WTC11 (cell line): ENCODE measurements around the gene GNL3. TPM values are rescaled to one million over a fixed set of nuclear protein-coding genes. Genes with fewer than 3 reads are reported as not detected.

Source experiments
- ATAC-seq: fragments of 200-7000 bp; cut with Tn5 transposase; 2 replicates; pipeline ENCODE4 v1.10.0; 2021; ENCODE audit warnings: mild to moderate bottlenecking, moderate library complexity
- CTCF ChIA-PET: fragments of 300-600 bp; sonication (Branson Sonifier 250); formaldehyde crosslinking; loops from one replicate; lab custom pipeline; 2021; ENCODE audit warnings: antibody characterized with exemption; lab: Charles Lee
- POLR2A ChIA-PET: fragments of 350-600 bp; sonication (Branson Sonifier 250); formaldehyde crosslinking; loops from one replicate; lab custom pipeline; 2021; ENCODE audit warnings: antibody characterized with exemption; lab: Charles Lee
- DNase-seq: peaks from one replicate; pipeline ENCODE4 v3.0.0; 2021; ENCODE audit warnings: low spot score
- H3K27ac Mint-ChIP-seq: 2 replicates; pipeline ENCODE4 v1.8.0; 2021; ENCODE audit warnings: mixed read lengths
- H3K27me3 Mint-ChIP-seq: 2 replicates; pipeline ENCODE4 v1.8.0; 2021; ENCODE audit warnings: low read depth, mild to moderate bottlenecking, moderate library complexity, mixed read lengths
- H3K36me3 Mint-ChIP-seq: 2 replicates; pipeline ENCODE4 v1.8.0; 2021; ENCODE audit warnings: mixed read lengths
- H3K4me1 Mint-ChIP-seq: 2 replicates; pipeline ENCODE4 v1.8.0; 2022; ENCODE audit warnings: mixed read lengths
- H3K4me3 Mint-ChIP-seq: 2 replicates; pipeline ENCODE4 v1.8.0; 2021; ENCODE audit warnings: mild to moderate bottlenecking, moderate library complexity, mixed read lengths
- H3K9me3 Mint-ChIP-seq: 2 replicates; pipeline ENCODE4 v1.8.0; 2021; ENCODE audit warnings: mixed read lengths
- AR ChIP-seq: fragments of 250-450 bp; sonication (Bioruptor Pico); IDR thresholded peaks from 2 replicates; pipeline ENCODE4 v1.9.0; 2021; ENCODE audit warnings: mild to moderate bottlenecking
- CBFB ChIP-seq: sonication (generic); formaldehyde crosslinking; IDR thresholded peaks from 2 replicates; pipeline ENCODE4 v1.8.1; 2022; ENCODE audit warnings: mild to moderate bottlenecking, low read depth, missing genetic modification reagents
- ELF4 ChIP-seq: sonication (generic); formaldehyde crosslinking; IDR thresholded peaks from 2 replicates; pipeline ENCODE4 v1.8.1; 2022; ENCODE audit warnings: low read depth, mild to moderate bottlenecking, moderate library complexity, missing genetic modification reagents
- ESRRA ChIP-seq: sonication (generic); formaldehyde crosslinking; IDR thresholded peaks from 2 replicates; pipeline ENCODE4 v1.8.1; 2022; ENCODE audit warnings: mild to moderate bottlenecking, missing genetic modification reagents, borderline replicate concordance
- ETV6 ChIP-seq: sonication (generic); formaldehyde crosslinking; IDR thresholded peaks from 2 replicates; pipeline ENCODE4 v1.8.1; 2022; ENCODE audit warnings: mild to moderate bottlenecking, missing genetic modification reagents
- FOXJ3 ChIP-seq: sonication (generic); formaldehyde crosslinking; IDR thresholded peaks from 2 replicates; pipeline ENCODE4 v1.9.0; 2021; ENCODE audit warnings: missing genetic modification reagents, mild to moderate bottlenecking, borderline replicate concordance
- FOXK1 ChIP-seq: sonication (generic); formaldehyde crosslinking; IDR thresholded peaks from 2 replicates; pipeline ENCODE4 v1.8.0; 2022; ENCODE audit warnings: mild to moderate bottlenecking, moderate library complexity, missing genetic modification reagents
- GABPB1 ChIP-seq: sonication (generic); formaldehyde crosslinking; IDR thresholded peaks from 2 replicates; pipeline ENCODE4 v1.8.1; 2023; ENCODE audit warnings: mild to moderate bottlenecking, missing genetic modification reagents
- GRHL2 ChIP-seq: fragments of 250-450 bp; sonication (Bioruptor Pico); IDR thresholded peaks from 2 replicates; pipeline ENCODE4 v1.8.0; 2022; ENCODE audit warnings: mild to moderate bottlenecking, moderate library complexity; ENCODE audit not compliant: insufficient replicate concordance, severe bottlenecking
- GTF2I ChIP-seq: fragments of 250-450 bp; sonication (Bioruptor Pico); conservative IDR thresholded peaks from 2 replicates; pipeline ENCODE4 v1.4.0; 2021; ENCODE audit warnings: mild to moderate bottlenecking
- NFATC4 ChIP-seq: fragments of 250-450 bp; sonication (Bioruptor Pico); IDR thresholded peaks from 2 replicates; pipeline ENCODE4 v1.9.0; 2021; ENCODE audit warnings: mild to moderate bottlenecking
- NFYB ChIP-seq: sonication (generic); formaldehyde crosslinking; conservative IDR thresholded peaks from 2 replicates; pipeline ENCODE4 v1.8.0; 2022; ENCODE audit warnings: low read depth, missing genetic modification reagents
- NR1H2 ChIP-seq: sonication (generic); formaldehyde crosslinking; IDR thresholded peaks from 2 replicates; pipeline ENCODE4 v1.9.0; 2021; ENCODE audit warnings: mild to moderate bottlenecking, moderate library complexity, missing genetic modification reagents
- PREB ChIP-seq: sonication (generic); formaldehyde crosslinking; IDR thresholded peaks from 2 replicates; pipeline ENCODE4 v1.8.1; 2022; ENCODE audit warnings: mild to moderate bottlenecking, missing genetic modification reagents, moderate library complexity, borderline replicate concordance
- PRRX2 ChIP-seq: fragments of 250-450 bp; sonication (Bioruptor Pico); IDR thresholded peaks from 2 replicates; pipeline ENCODE4 v1.8.0; 2021; ENCODE audit warnings: mild to moderate bottlenecking
- SP1 ChIP-seq: sonication (generic); formaldehyde crosslinking; conservative IDR thresholded peaks from 2 replicates; pipeline ENCODE4 v1.8.1; 2022; ENCODE audit warnings: missing genetic modification reagents
- TCF7 ChIP-seq: sonication (generic); formaldehyde crosslinking; IDR thresholded peaks from 2 replicates; pipeline ENCODE4 v1.8.0; 2022; ENCODE audit warnings: mild to moderate bottlenecking, low read depth, missing genetic modification reagents, moderate library complexity
- TEAD1 ChIP-seq: sonication (generic); formaldehyde crosslinking; IDR thresholded peaks from 2 replicates; pipeline ENCODE4 v1.8.0; 2022; ENCODE audit warnings: mild to moderate bottlenecking, missing genetic modification reagents
- total RNA-seq: library from RNA; stranded (reverse); gene quantifications from 3 replicates; pipeline ENCODE4 v1.2.3, GENCODE V29; 2021
- TF ChIP-seq, protein P1 (sequence below): sonication (generic); formaldehyde crosslinking; IDR thresholded peaks from 2 replicates; pipeline ENCODE4 v1.8.1; 2023; ENCODE audit warnings: mild to moderate bottlenecking, missing genetic modification reagents
- TF ChIP-seq, protein P2 (sequence below): sonication (generic); formaldehyde crosslinking; IDR thresholded peaks from 2 replicates; pipeline ENCODE4 v1.8.0; 2022; ENCODE audit warnings: mild to moderate bottlenecking, missing genetic modification reagents
- TF ChIP-seq, protein P3 (sequence below): sonication (generic); formaldehyde crosslinking; IDR thresholded peaks from 2 replicates; pipeline ENCODE4 v1.8.0; 2022; ENCODE audit warnings: mild to moderate bottlenecking, missing genetic modification reagents
- TF ChIP-seq, protein P4 (sequence below): sonication (generic); formaldehyde crosslinking; IDR thresholded peaks from 2 replicates; pipeline ENCODE4 v1.8.1; 2022; ENCODE audit warnings: low read depth, mild to moderate bottlenecking, moderate library complexity, missing genetic modification reagents, borderline replicate concordance

GNL3 gene
- total RNA-seq, 1 experiment from 2014 or later: 180 TPM

GRCh38 chr3:52660046-52660445 lies 25.8 kb upstream of the GNL3 start (continued):
- TF ChIP-seq, protein P1, sequence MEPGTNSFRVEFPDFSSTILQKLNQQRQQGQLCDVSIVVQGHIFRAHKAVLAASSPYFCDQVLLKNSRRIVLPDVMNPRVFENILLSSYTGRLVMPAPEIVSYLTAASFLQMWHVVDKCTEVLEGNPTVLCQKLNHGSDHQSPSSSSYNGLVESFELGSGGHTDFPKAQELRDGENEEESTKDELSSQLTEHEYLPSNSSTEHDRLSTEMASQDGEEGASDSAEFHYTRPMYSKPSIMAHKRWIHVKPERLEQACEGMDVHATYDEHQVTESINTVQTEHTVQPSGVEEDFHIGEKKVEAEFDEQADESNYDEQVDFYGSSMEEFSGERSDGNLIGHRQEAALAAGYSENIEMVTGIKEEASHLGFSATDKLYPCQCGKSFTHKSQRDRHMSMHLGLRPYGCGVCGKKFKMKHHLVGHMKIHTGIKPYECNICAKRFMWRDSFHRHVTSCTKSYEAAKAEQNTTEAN (CRISPR knock-in tag): no peak

GRCh38 chr3:52663098-52663497 lies 22.7 kb upstream of the GNL3 start:
- Mint-ChIP-seq H3K9me3 (no peaks in the 10 kb centered on the region), H3K36me3 (peaks cover 29% of the 10 kb centered on the region), H3K4me1 (no peaks in the 10 kb centered on the region), H3K4me3 (no peak overlapping the region), H3K27me3 (no peaks in the 10 kb centered on the region), H3K27ac (no peak overlapping the region)
- no peak for ATAC-seq
- TF ChIP-seq ELF4: no peak
- TF ChIP-seq CBFB: no peak
- no peak for DNase-seq
- CTCF ChIA-PET: no interaction called here
- POLR2A ChIA-PET: interaction anchor here (0.6 kb wide), 1 partner anchor 83 kb away, joined by 3 read pairs; no protein-coding TSS in a partner anchor

DNA sequence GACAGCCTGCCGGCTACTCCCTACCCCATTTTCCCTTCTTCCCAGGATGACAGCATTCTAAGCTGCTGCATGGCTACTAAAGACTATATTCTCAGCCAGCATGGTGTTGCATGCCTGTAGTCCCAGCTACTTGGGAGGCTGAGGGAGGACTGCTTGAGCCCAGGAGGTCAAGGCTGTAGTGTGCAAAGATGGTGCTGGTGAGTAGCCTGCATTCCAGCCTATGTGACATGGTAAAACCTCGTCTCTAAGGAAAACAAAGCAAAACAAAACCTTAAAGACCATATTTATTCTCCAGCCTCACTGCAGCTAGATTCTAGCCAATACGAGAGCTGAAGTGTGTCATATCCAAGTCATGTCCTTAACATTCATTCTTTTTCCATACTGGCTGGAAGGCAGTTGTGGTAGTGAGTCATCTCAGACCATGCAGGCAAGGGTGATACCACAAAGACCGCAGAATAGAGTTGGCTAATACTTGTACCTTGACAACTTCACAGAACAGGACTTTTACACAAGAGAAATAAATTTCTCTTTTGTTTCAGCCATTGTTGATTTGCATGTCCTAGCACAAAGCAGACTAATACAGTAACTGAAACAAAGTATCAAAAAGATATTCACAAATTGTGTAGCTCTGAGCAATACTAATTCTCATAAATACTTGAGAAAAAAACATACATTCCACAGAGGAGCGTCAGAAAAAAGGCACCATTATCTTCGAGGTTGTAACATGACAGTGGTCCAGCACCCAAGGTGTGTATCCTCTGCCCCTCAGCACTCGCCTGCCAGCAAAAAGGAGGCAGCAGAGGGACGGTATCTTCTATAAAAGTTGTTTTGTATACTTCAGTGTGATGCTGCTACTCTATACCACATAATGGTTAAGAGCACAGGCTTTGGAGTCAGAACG lies 15.0 kb upstream of the GNL3 start:
- POLR2A ChIA-PET: no interaction called here
- H3K27ac Mint-ChIP-seq: no peak overlapping the region
- CTCF ChIA-PET: no interaction called here

DNA sequence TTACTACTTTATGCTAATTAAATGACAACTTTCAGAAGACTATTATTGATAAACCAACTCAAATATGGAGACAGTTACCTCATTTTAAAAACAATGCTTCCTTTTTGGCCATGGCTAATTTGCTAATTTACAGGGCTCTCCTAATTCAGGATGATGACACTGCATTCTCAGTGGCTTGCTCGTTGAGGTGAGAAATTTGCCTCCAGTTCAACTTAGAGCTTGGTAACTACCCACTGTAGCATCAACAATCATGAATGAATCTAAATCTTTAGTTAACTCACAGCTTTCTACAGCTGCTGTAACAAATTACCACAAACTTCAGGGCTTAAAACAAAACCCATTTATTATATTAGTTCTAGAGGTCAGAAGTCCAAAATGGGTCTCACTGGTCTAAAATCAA lies 14.2 kb upstream of the GNL3 start:
- H3K36me3 Mint-ChIP-seq: peaks cover 18% of the 10 kb centered on the region
- H3K9me3 Mint-ChIP-seq: no peaks in the 10 kb centered on the region
- DNase-seq: no peak
- no peaks in the 10 kb centered on the region for H3K4me1 Mint-ChIP-seq
- H3K27ac Mint-ChIP-seq: no peak overlapping the region
- no peaks in the 10 kb centered on the region for H3K27me3 Mint-ChIP-seq
- H3K4me3 Mint-ChIP-seq: no peak overlapping the region
- POLR2A ChIA-PET: no interaction called here
- CTCF ChIA-PET: no interaction called here
- no peak for ATAC-seq
- TF ChIP-seq, protein P2, sequence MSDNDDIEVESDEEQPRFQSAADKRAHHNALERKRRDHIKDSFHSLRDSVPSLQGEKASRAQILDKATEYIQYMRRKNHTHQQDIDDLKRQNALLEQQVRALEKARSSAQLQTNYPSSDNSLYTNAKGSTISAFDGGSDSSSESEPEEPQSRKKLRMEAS (CRISPR knock-in tag): no peak
- TF ChIP-seq ESRRA (no peak), FOXK1 (CRISPR knock-in tag) (no peak), TCF7 (no peak), FOXJ3 (no peak), GRHL2 (CRISPR knock-in tag) (no peak), NR1H2 (CRISPR knock-in tag) (no peak), ETV6 (no peak), NFYB (no peak), NFATC4 (CRISPR knock-in tag) (no peak), AR (CRISPR knock-in tag) (no peak), TEAD1 (CRISPR knock-in tag) (no peak), PRRX2 (CRISPR knock-in tag) (no peak)
- TF ChIP-seq, protein P3, sequence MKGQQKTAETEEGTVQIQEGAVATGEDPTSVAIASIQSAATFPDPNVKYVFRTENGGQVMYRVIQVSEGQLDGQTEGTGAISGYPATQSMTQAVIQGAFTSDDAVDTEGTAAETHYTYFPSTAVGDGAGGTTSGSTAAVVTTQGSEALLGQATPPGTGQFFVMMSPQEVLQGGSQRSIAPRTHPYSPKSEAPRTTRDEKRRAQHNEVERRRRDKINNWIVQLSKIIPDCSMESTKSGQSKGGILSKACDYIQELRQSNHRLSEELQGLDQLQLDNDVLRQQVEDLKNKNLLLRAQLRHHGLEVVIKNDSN: no peak

More for the DNA sequence above, 15.0 kb upstream of the GNL3 start:
- DNase-seq (no peak), ATAC-seq (no peak)
- peaks cover 12% of the 10 kb centered on the region; the same call in 1 of the 2 replicates for H3K36me3 Mint-ChIP-seq
- H3K4me1 Mint-ChIP-seq: no peaks in the 10 kb centered on the region
- H3K9me3 Mint-ChIP-seq: no peaks in the 10 kb centered on the region
- H3K27me3 Mint-ChIP-seq: no peaks in the 10 kb centered on the region
- H3K4me3 Mint-ChIP-seq: no peak overlapping the region
- no peak for TF ChIP-seq GABPB1 (CRISPR knock-in tag)
- no peak for TF ChIP-seq ESRRA
- TF ChIP-seq, protein P4, sequence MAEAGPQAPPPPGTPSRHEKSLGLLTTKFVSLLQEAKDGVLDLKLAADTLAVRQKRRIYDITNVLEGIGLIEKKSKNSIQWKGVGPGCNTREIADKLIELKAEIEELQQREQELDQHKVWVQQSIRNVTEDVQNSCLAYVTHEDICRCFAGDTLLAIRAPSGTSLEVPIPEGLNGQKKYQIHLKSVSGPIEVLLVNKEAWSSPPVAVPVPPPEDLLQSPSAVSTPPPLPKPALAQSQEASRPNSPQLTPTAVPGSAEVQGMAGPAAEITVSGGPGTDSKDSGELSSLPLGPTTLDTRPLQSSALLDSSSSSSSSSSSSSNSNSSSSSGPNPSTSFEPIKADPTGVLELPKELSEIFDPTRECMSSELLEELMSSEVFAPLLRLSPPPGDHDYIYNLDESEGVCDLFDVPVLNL: no peak
- TF ChIP-seq PREB: no peak
- no peak for TF ChIP-seq SP1 (CRISPR knock-in tag)
- TF ChIP-seq GTF2I (CRISPR knock-in tag): no peak
